Endothelial cell of umbilical vein (primary cell): Measurements from ENCODE around the gene FAR1. TPM values are rescaled to one million over a fixed set of nuclear protein-coding genes. Genes with fewer than 3 reads are reported as not detected.

Experiments
- BruUV-seq: library from RNA; stranded (reverse); fragments of 400-500 nt; replicated peaks from 2 replicates; lab custom pipeline; 2021; lab: Mats Ljungman, UMichigan
- CTCF ChIA-PET: fragments of 300-600, 350-600 bp; sonication (Branson Sonifier 250); formaldehyde crosslinking; loops from one replicate; lab custom pipeline; 2021; ENCODE audit warnings: antibody characterized with exemption, inconsistent platforms; lab: Charles Lee
- POLR2A ChIA-PET: fragments of 300-600, 350-600 bp; sonication (Branson Sonifier 250); formaldehyde crosslinking; loops from one replicate; lab custom pipeline; 2021; ENCODE audit warnings: antibody characterized with exemption, inconsistent platforms; lab: Charles Lee
- DNase-seq: peaks from one replicate; pipeline ENCODE4 v3.0.0-alpha.2; 2011; ENCODE audit warnings: low read depth, low spot score
- FAIRE-seq: peaks from 2 replicates; lab custom pipeline; 2011; peaks lifted over from hg19 to GRCh38; lab: Jason Lieb, UNC
- H2AFZ ChIP-seq: 2 replicates; pipeline ENCODE4 v1.6.0; 2012; ENCODE audit warnings: low read depth, low read length, control low read depth, inconsistent platforms
- H3K27ac ChIP-seq: 2 replicates; pipeline ENCODE4 v1.5.1; 2011; ENCODE audit warnings: low read depth, mild to moderate bottlenecking, control low read depth, low read length, moderate library complexity; ENCODE audit not compliant: insufficient read depth
- H3K27me3 ChIP-seq, 2 experiments: 2 replicates each; pipeline versions ENCODE4 v1.6.0 to v1.6.1; 2011; ENCODE audit warnings: low read length in 2 of 2, mixed read lengths in 1 of 2; ENCODE audit not compliant: control insufficient read depth in 2 of 2, insufficient read depth in 2 of 2
- H3K36me3 ChIP-seq, 2 experiments: 2 replicates in 1 of 2; 3 replicates in 1 of 2; pipeline ENCODE4 v1.5.1; 2011; ENCODE audit warnings: low read length in 2 of 2, mild to moderate bottlenecking in 1 of 2, moderate library complexity in 1 of 2; ENCODE audit not compliant: control insufficient read depth in 2 of 2, insufficient read depth in 2 of 2; ENCODE audit errors: extremely low read depth in 1 of 2
- H3K4me1 ChIP-seq: 3 replicates; pipeline ENCODE4 v1.5.1; 2011; ENCODE audit warnings: mild to moderate bottlenecking, low read length; ENCODE audit not compliant: control insufficient read depth, insufficient read depth; ENCODE audit errors: extremely low read depth
- H3K4me2 ChIP-seq: 2 replicates; pipeline ENCODE4 v1.6.1; 2011; ENCODE audit warnings: low read length, control low read depth, mixed read lengths; ENCODE audit not compliant: insufficient read depth
- H3K4me3 ChIP-seq, 3 experiments: fragments of 200-600 bp in 1 of 3; sonication (generic), shearing (Covaris generic) in 1 of 3; replicated peaks in 1 of 3; 2 replicates each; pipeline ENCODE4 v1.5.1; 2011 to 2016; ENCODE audit warnings: control low read depth in 3 of 3, low read length in 3 of 3, mild to moderate bottlenecking in 2 of 3, inconsistent platforms in 1 of 3, low read depth in 1 of 3, moderate library complexity in 1 of 3; ENCODE audit not compliant: insufficient read depth in 1 of 3
- H3K79me2 ChIP-seq: 2 replicates; pipeline ENCODE4 v1.6.0; 2012; ENCODE audit warnings: low read length, inconsistent platforms; ENCODE audit not compliant: control insufficient read depth, insufficient read depth
- H3K9ac ChIP-seq: replicated peaks from 2 replicates; pipeline ENCODE3; 2011; ENCODE audit warnings: low read length, control low read depth; ENCODE audit not compliant: insufficient read depth; ENCODE audit errors: extremely low read depth
- H3K9me1 ChIP-seq: replicated peaks from 3 replicates; pipeline ENCODE4 v1.6.0; 2011; ENCODE audit warnings: mild to moderate bottlenecking, low read length; ENCODE audit not compliant: control insufficient read depth, insufficient read depth; ENCODE audit errors: extremely low read depth
- H3K9me3 ChIP-seq: replicated peaks from 2 replicates; pipeline ENCODE4 v1.5.1; 2012; ENCODE audit warnings: low read length, inconsistent platforms; ENCODE audit not compliant: control insufficient read depth, insufficient read depth
- H4K20me1 ChIP-seq: replicated peaks from 2 replicates; pipeline ENCODE3; 2011; ENCODE audit warnings: mild to moderate bottlenecking, low read length; ENCODE audit not compliant: control insufficient read depth, insufficient read depth; ENCODE audit errors: extremely low read depth
- EZH2 ChIP-seq: IDR thresholded peaks from 2 replicates; pipeline ENCODE4 v1.6.1; 2012; ENCODE audit warnings: borderline replicate concordance, low read depth, mild to moderate bottlenecking, moderate library complexity, low read length, inconsistent platforms; ENCODE audit not compliant: severe bottlenecking
- FOS ChIP-seq: IDR thresholded peaks from 2 replicates; pipeline ENCODE4 v1.6.1; 2011; ENCODE audit warnings: mild to moderate bottlenecking, low read length, moderate library complexity, borderline replicate concordance; ENCODE audit not compliant: insufficient read depth
- GATA2 ChIP-seq: IDR thresholded peaks from 2 replicates; pipeline ENCODE4 v1.7.0; 2011; ENCODE audit warnings: low read depth, mild to moderate bottlenecking, moderate library complexity, mixed read lengths, low read length; ENCODE audit not compliant: insufficient read length, insufficient read depth
- JUN ChIP-seq: IDR thresholded peaks from 2 replicates; pipeline ENCODE4 v1.6.1; 2011; ENCODE audit warnings: borderline replicate concordance, low read depth; ENCODE audit not compliant: insufficient read length, insufficient read depth
- MYC ChIP-seq: IDR thresholded peaks from one replicate; pipeline ENCODE4 v1.6.1; 2011; ENCODE audit warnings: mild to moderate bottlenecking, low read depth, low read length
- POLR2A ChIP-seq: IDR thresholded peaks from 2 replicates; pipeline ENCODE4 v1.6.1; 2012; ENCODE audit warnings: low read depth, mild to moderate bottlenecking, control low read depth, low read length
- POLR2AphosphoS5 ChIP-seq: IDR thresholded peaks from 2 replicates; pipeline ENCODE4 v1.6.1; 2012; ENCODE audit warnings: low read depth, mild to moderate bottlenecking, control low read depth, low read length, moderate library complexity; ENCODE audit not compliant: insufficient read depth
- dilution Hi-C: fragments of 300-500 bp; cut with MboI; formaldehyde crosslinking; loops from one replicate; pipeline ENCODE4 v1.15.0; 2019; ENCODE audit warnings: low sequenced_read_pairs; ENCODE audit not compliant: extremely low pct_ligation_motif_present
- intact Hi-C: fragments of 100-400 bp; cut with micrococcal nuclease; formaldehyde crosslinking; loops from one replicate; pipeline ENCODE4 v1.10.0; 2022
- polyA plus RNA-seq, 4 experiments: library from polyadenylated mRNA; depleted of rRNA in 3 of 4; stranded (reverse) in 3 of 4; unstranded in 1 of 4; fragments of >200 nt; gene quantifications; 2 replicates each; pipeline versions ENCODE4 v1.2.1 to v1.2.3, GENCODE V29; 2011 to 2012; ENCODE audit warnings: missing spikeins in 1 of 4
- total RNA-seq: library from RNA; stranded (reverse); gene quantifications from 2 replicates; pipeline ENCODE4 v1.2.3, GENCODE V29; 2021
- TF ChIP-seq, protein P1 (sequence below): IDR thresholded peaks from 2 replicates; pipeline ENCODE4 v1.6.1; 2011; ENCODE audit not compliant: insufficient read depth, insufficient read length
- TF ChIP-seq, protein P2 (sequence below), 2 donors: IDR thresholded peaks; 1 replicate in 1 of 2; 2 replicates in 1 of 2; pipeline ENCODE4 v1.5.1; 2011; ENCODE audit warnings: low read length in 2 of 2, mild to moderate bottlenecking in 2 of 2, moderate library complexity in 2 of 2, control low read depth in 1 of 2, inconsistent platforms in 1 of 2, low read depth in 1 of 2; ENCODE audit not compliant: insufficient read depth in 1 of 2; ENCODE audit errors: extremely low read depth in 1 of 2

The FAR1 gene
- total and polyA plus RNA-seq, 2 donors (not counting 3 experiments of a cell fraction or from before 2014, with no cell fraction given) = 29.5 to 76.4 TPM

GRCh38 chr11:13702071-13702470 is 33.6 kb downstream of the FAR1 start:
- POLR2A ChIA-PET = no interaction called here
- no TSS peak for BruUV-seq
- Histone ChIP-seq H3K27me3 (no peaks in the 10 kb centered on the region), H3K9me3 (no peaks in the 10 kb centered on the region), H3K79me2 (peaks cover 12% of the 10 kb centered on the region), H3K4me1 (peaks cover 11% of the 10 kb centered on the region), H3K4me2 (no peak overlapping the region), H3K36me3 (peaks cover 0 to 2% of the 10 kb centered on the region in 2 experiments), H2AFZ (no peak overlapping the region), H3K27ac (no peak overlapping the region), H4K20me1 (no peaks in the 10 kb centered on the region), H3K9ac (no peak overlapping the region), H3K4me3 (no peak overlapping the region), H3K9me1 (no peaks in the 10 kb centered on the region)
- dilution Hi-C loops = no loop called here
- FAIRE-seq (no peak), DNase-seq (no peak)
- intact Hi-C loops = no loop called here
- CTCF ChIA-PET = interaction anchor here (1.4 kb wide), 1 partner anchor 9 kb away, joined by 4 read pairs; no protein-coding TSS in a partner anchor
- TF ChIP-seq JUN (no peak), GATA2 (no peak), MYC (no peak), POLR2A (no peak), FOS (no peak), POLR2AphosphoS5 (no peak)

- no peak overlapping the region for H2AFZ ChIP-seq
- H3K4me1 ChIP-seq = peaks cover 3% of the 10 kb centered on the region
- CTCF ChIA-PET = interaction anchor here (2.2 kb wide), 1 partner anchor 12 kb away, joined by 15 read pairs; no protein-coding TSS in a partner anchor
Measured at GRCh38 chr11:13705710-13706109, 37.2 kb downstream of the FAR1 start.

More at GRCh38 chr11:13705710-13706109, 37.2 kb downstream of the FAR1 start:
- H3K4me2 ChIP-seq = no peak overlapping the region
- no peak overlapping the region for H3K27ac ChIP-seq
- no peak for DNase-seq
- H3K9me3 ChIP-seq = no peaks in the 10 kb centered on the region
- dilution Hi-C loops = no loop called here
- no peak overlapping the region for H3K4me3 ChIP-seq
- H4K20me1 ChIP-seq = no peaks in the 10 kb centered on the region
- H3K79me2 ChIP-seq = no peaks in the 10 kb centered on the region
- no TSS peak for BruUV-seq
- H3K9ac ChIP-seq = no peak overlapping the region
- TF ChIP-seq GATA2 (no peak), POLR2AphosphoS5 (no peak), FOS (no peak), POLR2A (no peak), MYC (no peak), JUN (no peak), EZH2 (no peak)
- TF ChIP-seq, protein P1, sequence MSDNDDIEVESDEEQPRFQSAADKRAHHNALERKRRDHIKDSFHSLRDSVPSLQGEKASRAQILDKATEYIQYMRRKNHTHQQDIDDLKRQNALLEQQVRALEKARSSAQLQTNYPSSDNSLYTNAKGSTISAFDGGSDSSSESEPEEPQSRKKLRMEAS = no peak
- TF ChIP-seq, protein P2, sequence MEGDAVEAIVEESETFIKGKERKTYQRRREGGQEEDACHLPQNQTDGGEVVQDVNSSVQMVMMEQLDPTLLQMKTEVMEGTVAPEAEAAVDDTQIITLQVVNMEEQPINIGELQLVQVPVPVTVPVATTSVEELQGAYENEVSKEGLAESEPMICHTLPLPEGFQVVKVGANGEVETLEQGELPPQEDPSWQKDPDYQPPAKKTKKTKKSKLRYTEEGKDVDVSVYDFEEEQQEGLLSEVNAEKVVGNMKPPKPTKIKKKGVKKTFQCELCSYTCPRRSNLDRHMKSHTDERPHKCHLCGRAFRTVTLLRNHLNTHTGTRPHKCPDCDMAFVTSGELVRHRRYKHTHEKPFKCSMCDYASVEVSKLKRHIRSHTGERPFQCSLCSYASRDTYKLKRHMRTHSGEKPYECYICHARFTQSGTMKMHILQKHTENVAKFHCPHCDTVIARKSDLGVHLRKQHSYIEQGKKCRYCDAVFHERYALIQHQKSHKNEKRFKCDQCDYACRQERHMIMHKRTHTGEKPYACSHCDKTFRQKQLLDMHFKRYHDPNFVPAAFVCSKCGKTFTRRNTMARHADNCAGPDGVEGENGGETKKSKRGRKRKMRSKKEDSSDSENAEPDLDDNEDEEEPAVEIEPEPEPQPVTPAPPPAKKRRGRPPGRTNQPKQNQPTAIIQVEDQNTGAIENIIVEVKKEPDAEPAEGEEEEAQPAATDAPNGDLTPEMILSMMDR (IDR thresholded peaks at IDR 0.05; ENCODE audit: extremely low read depth in 1 of 2, insufficient read depth in 1 of 2, low read depth in 1 of 2, low read length in 2 of 2) = no peak
- no peaks in the 10 kb centered on the region for H3K9me1 ChIP-seq
- peaks cover 0 to 6% of the 10 kb centered on the region in 2 experiments for H3K36me3 ChIP-seq
- FAIRE-seq = no peak
- no peaks in the 10 kb centered on the region for H3K27me3 ChIP-seq
- POLR2A ChIA-PET = no interaction called here
- intact Hi-C loops = no loop called here
